Stimulated activated naive CD8-positive, alpha-beta T cell treated with anti-CD3 and anti-CD28 coated beads, Interleukin-15, amount 100 ng/mL, for 72 hours (primary cell): ENCODE measurements around the gene PAM16.
A peak's percentile ranks its signal among the peaks of the same experiment; 100 is the strongest.

ENCODE experiments used
- ATAC-seq: fragments of 150-1000 bp; cut with Tn5 transposase; 2 replicates; pipeline ENCODE4 v1.10.0; 2021; ENCODE audit warnings: mild to moderate bottlenecking, moderate library complexity
- DNase-seq, 2 donors: peaks; one replicate each; pipeline ENCODE4 v3.0.0; 2021 to 2022
- H3K27ac Mint-ChIP-seq, 2 donors: one replicate each; pipeline ENCODE4 v1.8.0; 2022; ENCODE audit warnings: mild to moderate bottlenecking in 2 of 2, mixed read lengths in 2 of 2, moderate library complexity in 2 of 2
- H3K27me3 Mint-ChIP-seq: one replicate; pipeline ENCODE4 v1.8.0; 2022; ENCODE audit warnings: mixed read lengths
- H3K4me1 Mint-ChIP-seq: one replicate; pipeline ENCODE4 v1.8.0; 2022; ENCODE audit warnings: mild to moderate bottlenecking, mixed read lengths
- H3K4me3 Mint-ChIP-seq, 2 donors: one replicate each; pipeline ENCODE4 v1.8.0; 2022; ENCODE audit warnings: mild to moderate bottlenecking in 2 of 2, mixed read lengths in 2 of 2, moderate library complexity in 1 of 2
- H3K9me3 Mint-ChIP-seq, 2 donors: one replicate each; pipeline ENCODE4 v1.8.0; 2022; ENCODE audit warnings: mixed read lengths in 2 of 2

PAM16 gene

DNA sequence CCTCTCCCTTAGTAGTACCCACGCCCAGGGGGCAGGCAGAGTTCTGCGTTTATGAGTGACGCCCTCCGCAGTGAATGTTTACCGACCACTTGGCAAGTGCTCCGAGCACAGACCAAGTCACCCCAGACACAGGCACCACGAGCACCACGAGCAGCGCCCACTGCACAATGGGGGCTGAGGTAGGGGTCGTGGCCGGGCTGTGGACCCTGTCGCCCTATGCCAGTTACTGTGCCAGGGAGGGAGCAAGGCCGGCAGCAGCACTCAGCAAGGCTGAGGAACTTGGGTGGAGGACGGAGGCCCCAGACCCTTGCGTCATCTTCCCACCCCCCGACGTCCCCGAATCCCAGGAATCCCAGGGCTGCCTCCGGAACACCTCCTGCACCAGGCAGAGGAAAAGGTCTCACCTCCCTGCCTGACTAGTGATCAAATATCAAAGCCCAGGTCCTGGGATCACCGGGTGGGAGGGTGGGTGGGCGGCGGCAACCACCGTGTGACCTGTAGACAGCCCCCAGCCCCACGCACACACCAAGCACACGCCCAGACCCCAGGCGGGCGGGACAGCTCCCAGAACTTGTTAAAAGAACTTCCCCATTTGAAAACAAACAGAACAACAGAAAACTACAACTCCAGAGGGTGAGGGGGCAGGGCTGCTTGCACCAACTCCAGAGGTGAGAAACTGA lies 25.9 kb upstream of the PAM16 start:
- Mint-ChIP-seq H3K9me3 (no peaks in the 10 kb centered on the region), H3K4me3 (no peak overlapping the region), H3K27me3 (no peaks in the 10 kb centered on the region), H3K27ac (no peak overlapping the region), H3K4me1 (peaks cover 36% of the 10 kb centered on the region)
- ATAC-seq (no peak), DNase-seq (no peak)

DNA sequence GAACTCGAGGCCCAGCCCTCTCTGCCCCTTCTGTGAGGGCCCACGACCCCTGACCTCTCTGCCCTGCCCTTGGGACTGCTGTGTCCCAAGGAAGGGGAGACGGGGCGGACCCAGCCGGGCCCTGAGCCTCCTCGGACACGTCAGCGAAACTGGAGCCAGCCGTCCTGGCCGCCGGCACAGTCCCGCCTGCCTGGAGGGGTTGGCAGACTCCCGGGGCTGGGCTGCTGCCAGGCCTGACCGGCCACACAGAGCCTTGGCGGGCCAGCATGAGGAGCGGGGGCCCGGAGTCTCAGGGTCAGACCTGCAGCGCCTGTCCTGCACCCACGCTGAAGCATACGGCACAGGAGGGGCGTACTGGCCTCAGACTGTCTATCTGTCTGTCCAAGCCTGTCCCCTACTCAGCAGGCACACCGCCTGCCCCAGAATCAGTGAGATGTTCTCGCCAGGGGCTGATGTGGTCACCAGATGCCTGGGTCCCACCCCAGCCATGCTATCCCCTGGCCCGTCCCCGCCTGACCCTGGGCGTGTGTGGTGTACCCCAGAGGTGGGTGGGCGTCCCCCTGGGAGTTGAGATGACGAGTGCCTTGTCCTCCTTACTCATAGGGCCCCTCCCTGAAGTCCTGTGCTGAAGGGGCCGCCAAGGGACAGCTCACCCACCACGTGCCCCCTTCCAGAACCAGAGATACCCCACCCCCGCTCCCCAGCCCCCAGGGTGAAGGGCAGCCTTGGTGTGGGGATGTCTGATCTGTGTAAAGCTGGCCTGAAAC lies 25.2 kb upstream of the PAM16 start:
- DNase-seq (no peak), ATAC-seq (no peak)
- Mint-ChIP-seq H3K4me3 (no peak overlapping the region), H3K4me1 (peaks cover 37% of the 10 kb centered on the region), H3K9me3 (no peaks in the 10 kb centered on the region), H3K27me3 (no peaks in the 10 kb centered on the region), H3K27ac (no peak overlapping the region)

DNA sequence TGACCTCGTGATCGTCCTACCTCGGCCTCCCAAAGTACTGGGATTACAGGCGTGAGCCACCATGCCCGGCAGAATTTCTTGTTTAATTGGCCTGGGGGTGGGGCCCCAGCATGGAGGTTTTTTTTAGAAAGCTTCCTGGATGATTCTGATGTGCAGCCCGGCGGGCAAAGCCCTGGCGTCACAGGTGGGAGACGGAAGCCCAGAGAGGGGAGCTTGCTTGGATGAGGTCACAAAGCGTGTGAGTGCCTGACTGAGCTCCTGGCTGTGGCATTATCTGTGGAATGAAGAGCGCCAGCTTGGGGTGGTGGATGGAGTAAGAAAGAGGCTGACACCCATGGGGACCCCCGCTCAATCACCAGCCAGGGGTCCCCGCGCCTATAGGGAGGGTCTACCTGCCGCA lies 24.6 kb upstream of the PAM16 start:
- ATAC-seq = no peak
- Mint-ChIP-seq H3K27me3 (no peaks in the 10 kb centered on the region), H3K27ac (no peak overlapping the region), H3K4me1 (peaks cover 34% of the 10 kb centered on the region), H3K9me3 (no peaks in the 10 kb centered on the region), H3K4me3 (no peak overlapping the region)
- no peak for DNase-seq

DNA sequence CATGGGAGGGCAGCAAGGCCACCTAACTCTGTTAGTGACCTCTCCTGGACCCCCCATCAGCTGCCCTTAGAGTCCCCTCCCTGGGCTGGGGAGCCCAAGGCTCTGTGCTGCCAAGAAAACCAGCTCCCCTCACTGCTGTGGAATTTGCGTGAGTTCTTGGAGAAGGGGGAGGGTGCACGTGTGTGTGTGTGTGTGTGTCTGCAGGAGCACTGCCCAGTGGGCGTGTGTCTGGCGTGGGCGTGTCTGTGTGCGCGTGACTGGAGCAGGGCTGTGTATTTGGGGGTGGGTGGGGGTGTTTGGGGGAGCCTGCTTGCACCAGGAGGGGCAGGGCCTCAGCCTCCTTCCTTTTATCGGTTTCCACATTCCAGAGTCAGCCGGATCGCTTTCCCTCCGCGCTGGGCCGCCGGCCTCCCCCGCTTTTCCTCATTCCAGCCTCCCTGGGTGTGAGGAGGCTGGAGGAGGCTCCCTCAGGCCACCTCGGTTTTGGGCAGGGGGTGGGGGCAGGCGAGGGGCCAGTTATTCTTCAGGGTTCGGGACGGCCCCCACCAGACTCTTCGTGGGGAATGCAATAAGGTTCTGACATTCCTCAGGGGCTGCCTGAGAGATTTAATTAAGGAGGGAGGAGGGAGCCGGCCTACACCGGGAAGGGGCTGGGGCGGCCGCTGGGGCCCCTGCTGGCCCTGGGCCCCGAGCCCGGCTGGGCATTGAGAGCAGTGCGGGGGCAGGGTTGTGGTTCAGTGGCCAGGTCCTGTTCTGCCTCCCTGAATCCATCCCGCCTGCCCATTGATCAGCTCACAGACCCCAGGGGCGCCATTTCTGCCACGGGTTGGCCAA lies 23.0 kb upstream of the PAM16 start:
- Mint-ChIP-seq H3K4me3 (no peak overlapping the region), H3K27me3 (no peaks in the 10 kb centered on the region), H3K9me3 (no peaks in the 10 kb centered on the region), H3K27ac (no peak overlapping the region), H3K4me1 (peaks cover 33% of the 10 kb centered on the region)
- DNase-seq (no peak), ATAC-seq (no peak)

DNA sequence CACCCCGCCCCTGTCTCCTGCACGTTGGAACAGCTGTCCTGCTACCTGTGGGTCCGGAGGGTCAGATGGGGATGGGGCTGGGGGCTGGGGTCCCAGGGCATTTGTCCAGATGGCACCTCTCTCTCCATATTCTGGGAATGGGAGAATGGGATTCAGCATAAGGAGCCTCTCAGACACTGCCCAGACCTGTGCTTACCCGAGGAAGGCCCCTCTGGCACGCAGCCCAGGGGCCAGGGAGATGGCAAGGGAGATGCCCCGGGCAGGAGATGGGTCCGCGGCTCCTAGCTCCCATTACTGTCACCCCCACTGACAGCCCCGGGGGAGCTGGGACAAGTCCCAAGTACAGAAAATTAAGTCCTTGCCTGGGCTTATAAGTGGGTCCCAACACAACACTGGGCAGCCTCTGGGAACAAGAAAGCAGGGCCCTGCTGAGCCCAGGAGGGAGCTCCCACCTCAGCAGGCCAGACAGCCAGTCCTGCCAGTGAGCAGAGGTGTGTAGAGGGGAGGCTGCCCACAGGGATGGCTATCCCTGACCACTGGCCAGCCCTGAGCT lies 22.3 kb upstream of the PAM16 start:
- H3K9me3 Mint-ChIP-seq = no peaks in the 10 kb centered on the region
- no peak for ATAC-seq
- no peak overlapping the region for H3K4me3 Mint-ChIP-seq
- no peak for DNase-seq
- H3K27me3 Mint-ChIP-seq = no peaks in the 10 kb centered on the region
- H3K27ac Mint-ChIP-seq = peak overlapping the region in 1 of 2 donors; percentile 27
- peaks cover 37% of the 10 kb centered on the region for H3K4me1 Mint-ChIP-seq

DNA sequence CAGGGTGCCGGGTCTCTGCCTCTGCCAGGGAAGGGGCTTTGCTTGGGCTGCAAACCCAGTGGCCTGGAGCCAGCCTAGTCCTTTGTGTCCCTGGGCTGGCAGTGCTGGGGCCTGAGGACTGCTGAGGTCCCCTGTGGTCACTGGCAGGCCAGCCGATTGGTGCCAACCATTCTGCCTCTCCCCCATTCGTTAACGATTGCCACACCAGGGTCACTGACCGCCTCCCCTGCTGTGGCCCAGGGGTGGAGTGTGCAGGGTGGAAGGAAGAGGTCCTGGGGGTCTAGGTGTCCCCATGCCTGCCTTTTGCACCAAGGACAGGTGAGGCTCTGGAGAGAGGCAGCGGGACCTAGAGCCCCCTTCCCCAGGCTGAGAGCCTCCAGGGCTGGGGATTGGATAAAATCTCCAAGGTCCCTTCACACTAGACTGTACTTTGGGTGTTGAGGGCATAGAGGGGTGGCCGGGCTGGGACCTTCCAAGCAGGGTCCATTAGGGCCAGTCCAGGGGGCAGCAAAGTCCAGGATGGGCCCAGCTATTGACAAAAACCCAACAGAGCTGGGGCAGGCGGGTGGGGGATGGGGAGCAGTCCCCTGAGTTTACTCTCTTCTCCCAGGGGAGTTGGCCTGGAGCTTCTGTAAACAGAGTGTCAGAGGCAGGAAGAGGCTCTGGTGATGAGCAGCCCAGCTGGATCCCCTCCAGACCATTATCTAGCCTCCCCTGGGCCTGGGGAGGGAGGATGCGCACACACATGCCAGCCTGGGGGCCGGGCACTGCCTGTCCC lies 21.6 kb upstream of the PAM16 start:
- Mint-ChIP-seq H3K9me3 (no peaks in the 10 kb centered on the region), H3K4me1 (peaks cover 31% of the 10 kb centered on the region), H3K27ac (no peak overlapping the region), H3K27me3 (no peaks in the 10 kb centered on the region), H3K4me3 (peak overlapping the region in 1 of 2 donors; percentile 82)
- DNase-seq (no peak), ATAC-seq (no peak)

- ATAC-seq (peak; percentile 73), DNase-seq (no peak)
- Mint-ChIP-seq H3K9me3 (no peaks in the 10 kb centered on the region), H3K4me1 (peaks cover 29% of the 10 kb centered on the region), H3K27me3 (no peaks in the 10 kb centered on the region), H3K4me3 (peak overlapping the region; percentile 74 to 82), H3K27ac (peak overlapping the region in 1 of 2 donors; percentile 92)
Observed at GRCh38 chr16:4372001-4372577, 21.0 kb upstream of the PAM16 start.

DNA sequence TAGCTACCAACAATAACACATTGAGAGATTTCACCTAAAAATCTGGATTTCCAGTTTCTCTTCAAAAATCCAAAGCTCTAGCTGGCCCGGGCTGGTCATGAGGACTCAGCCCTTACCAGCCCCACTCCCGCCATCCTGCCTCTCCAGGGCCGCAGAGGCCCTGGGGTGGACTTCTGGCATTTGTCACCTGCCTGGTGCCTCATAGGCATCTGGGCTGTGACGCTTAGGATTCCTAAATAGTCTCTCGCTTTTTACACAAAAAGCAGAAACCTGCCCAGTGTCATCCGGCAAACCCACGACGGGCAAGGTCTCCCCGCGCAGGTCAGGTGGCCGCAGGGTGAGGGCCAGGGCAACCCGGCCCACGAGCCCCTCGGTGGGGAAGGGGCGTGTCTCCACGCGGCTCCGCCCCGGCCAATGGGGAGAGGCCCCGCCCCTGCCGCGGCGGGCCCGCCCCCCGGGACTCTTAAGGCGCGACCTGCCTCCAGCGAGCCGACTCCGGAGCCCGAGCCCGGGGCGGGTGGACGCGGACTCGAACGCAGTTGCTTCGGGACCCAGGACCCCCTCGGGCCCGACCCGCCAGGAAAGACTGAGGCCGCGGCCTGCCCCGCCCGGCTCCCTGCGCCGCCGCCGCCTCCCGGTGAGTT lies 20.4 kb upstream of the PAM16 start, which contains the start of gene VASN:
VASN (plus strand) TSS at position 492 of the 644 bp plus-strand sequence. CDS start 9,030 bp downstream, outside the sequence.
- peak; percentile 62 to 67 for DNase-seq
- H3K27ac Mint-ChIP-seq = peak within 1 kb of the TSS in 1 of 2 donors; percentile 92
- peak within 1 kb of the TSS; percentile 74 to 82 for H3K4me3 Mint-ChIP-seq
- no peaks in the 10 kb centered on the region for H3K9me3 Mint-ChIP-seq
- no peaks in the 10 kb centered on the region for H3K27me3 Mint-ChIP-seq
- peak; percentile 79 for ATAC-seq
- peaks cover 29% of the 10 kb centered on the region for H3K4me1 Mint-ChIP-seq

DNA sequence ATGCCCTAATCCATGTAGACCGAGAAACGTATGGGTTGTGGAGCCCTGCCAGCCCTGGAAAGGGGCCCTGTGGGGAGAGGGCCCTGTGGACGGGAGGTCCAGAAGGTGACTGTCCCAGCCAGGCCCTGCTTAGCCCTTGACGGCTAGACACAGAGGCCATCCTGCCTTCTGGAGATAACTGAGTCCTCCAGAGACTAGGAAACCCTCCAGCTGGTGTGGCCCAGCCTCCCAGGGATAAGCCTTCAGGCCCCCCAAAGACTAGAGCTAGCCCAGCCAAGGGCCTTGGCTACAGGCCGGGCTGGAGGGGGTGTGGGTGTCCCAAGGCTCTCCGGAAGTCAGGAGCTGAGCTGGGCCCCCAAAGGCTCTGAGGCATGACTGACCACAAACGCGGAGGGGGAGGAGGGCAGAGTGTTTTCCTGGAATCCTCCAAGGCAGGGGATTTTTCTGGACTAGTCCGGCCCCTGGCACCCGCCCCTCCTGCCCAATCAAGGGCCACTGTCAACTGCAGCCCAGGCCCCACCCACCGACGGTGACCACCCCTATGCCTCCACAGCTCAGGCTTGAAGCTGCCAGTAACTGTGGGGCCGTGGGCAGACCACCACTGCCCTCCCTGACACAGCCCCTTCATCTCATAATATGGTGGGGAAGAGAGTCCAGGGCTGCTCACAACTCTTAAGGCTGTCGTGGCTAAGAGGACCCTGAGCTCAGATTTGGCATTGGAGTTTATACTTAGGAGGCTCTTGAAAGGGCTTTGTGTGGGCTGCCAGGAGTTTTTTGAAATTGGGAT lies 19.6 kb upstream of the PAM16 start:
- Mint-ChIP-seq H3K4me1 (peaks cover 30% of the 10 kb centered on the region), H3K27ac (no peak overlapping the region), H3K9me3 (no peaks in the 10 kb centered on the region), H3K4me3 (no peak overlapping the region), H3K27me3 (no peaks in the 10 kb centered on the region)
- ATAC-seq (no peak), DNase-seq (no peak)

DNA sequence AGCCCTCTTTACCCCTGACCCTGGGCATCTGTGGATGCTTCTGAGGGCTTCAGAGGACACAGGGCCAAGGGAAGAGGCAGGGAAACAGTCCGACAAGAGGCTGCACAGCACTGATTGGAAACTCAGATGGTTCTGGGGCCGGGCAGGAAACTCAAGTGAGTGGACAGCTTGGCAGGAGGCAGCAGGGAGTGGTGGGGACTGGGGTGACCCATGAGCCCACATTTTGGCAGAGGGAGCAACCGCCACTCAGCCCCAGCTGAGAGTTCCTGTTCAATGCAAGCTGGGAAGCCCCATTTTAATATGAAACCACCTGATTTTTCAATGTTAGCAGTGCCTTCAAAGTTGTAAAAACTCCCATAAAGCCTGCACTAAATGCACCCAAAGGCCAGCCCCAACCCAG lies 19.0 kb upstream of the PAM16 start:
- Mint-ChIP-seq H3K9me3 (no peaks in the 10 kb centered on the region), H3K27me3 (no peaks in the 10 kb centered on the region), H3K4me3 (no peak overlapping the region), H3K4me1 (peaks cover 35% of the 10 kb centered on the region), H3K27ac (no peak overlapping the region)
- ATAC-seq (no peak), DNase-seq (no peak)

DNA sequence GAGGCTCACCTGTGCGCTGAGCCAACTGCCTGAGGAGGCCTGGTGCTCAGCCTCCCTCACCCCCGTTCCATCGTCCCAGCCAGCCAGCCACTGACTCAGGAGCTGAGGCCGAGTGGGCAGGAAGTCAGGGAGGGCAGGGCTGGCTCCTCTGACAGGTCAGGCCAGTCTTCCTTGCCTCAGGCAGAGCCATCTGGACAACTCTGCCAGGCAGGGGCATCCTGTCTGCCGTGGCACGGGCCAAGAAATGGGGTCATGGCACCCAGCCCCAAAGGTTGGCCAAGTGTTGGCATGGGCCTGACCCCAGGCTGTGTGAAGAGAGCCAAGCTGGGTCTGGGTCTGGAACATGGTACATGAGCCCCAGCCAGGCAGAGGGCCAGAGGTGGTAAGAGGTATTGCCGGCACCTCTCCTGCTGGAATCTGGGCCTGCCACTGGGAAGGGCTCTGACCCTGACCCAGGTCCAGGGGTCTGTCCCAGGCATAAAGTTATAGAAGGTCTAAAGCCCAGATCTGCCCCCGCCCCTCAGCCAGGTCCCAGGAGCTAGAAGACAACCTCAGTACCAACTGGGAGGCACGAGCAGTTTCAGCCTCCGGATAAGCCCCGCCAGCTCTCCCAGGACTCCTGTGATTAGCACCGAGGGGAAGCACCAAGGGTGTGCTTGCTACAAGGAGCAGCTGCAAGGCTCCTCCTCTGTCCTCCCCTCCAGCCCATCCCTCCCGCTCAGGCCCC lies 18.0 kb upstream of the PAM16 start:
- ATAC-seq = no peak
- no peak overlapping the region for H3K4me3 Mint-ChIP-seq
- no peaks in the 10 kb centered on the region for H3K9me3 Mint-ChIP-seq
- no peak overlapping the region for H3K27ac Mint-ChIP-seq
- H3K27me3 Mint-ChIP-seq = no peaks in the 10 kb centered on the region
- peaks cover 29% of the 10 kb centered on the region for H3K4me1 Mint-ChIP-seq
- DNase-seq = no peak

DNA sequence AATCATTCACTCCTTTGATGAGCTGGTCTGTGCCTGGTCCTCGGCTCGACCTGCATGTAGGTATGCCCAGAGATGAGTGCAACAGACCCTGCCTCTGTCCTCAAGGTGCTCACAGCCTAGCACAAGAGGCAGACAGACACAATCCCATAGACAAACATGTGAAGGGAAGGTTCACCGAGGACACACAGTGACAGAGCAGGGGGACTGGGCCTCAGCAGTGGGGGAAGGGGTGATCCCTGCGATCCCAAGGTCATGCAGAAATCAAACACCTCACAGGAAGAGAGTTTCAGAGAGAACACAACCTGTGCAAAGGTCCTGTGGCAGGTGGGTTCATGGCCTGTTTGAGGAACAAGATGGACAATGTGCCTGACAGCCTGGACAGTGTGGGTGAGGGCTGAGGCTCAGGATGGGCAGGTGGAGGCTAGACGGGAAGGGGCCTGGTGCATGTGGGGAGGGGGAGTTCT lies 16.3 kb upstream of the PAM16 start:
- no peaks in the 10 kb centered on the region for H3K27me3 Mint-ChIP-seq
- DNase-seq (no peak), ATAC-seq (no peak)
- H3K4me1 Mint-ChIP-seq = peaks cover 16% of the 10 kb centered on the region
- H3K27ac Mint-ChIP-seq = peak overlapping the region in 1 of 2 donors; percentile 50
- H3K9me3 Mint-ChIP-seq = no peaks in the 10 kb centered on the region
- no peak overlapping the region for H3K4me3 Mint-ChIP-seq

GRCh38 chr16:4366016-4366415 lies 14.9 kb upstream of the PAM16 start:
- ATAC-seq = no peak
- no peak for DNase-seq
- no peak overlapping the region for H3K4me3 Mint-ChIP-seq
- H3K27ac Mint-ChIP-seq = peak overlapping the region in 1 of 2 donors; percentile 59
- H3K4me1 Mint-ChIP-seq = peaks cover 11% of the 10 kb centered on the region
- no peaks in the 10 kb centered on the region for H3K9me3 Mint-ChIP-seq
- H3K27me3 Mint-ChIP-seq = no peaks in the 10 kb centered on the region
